T-helper 22 cell (primary cell): ENCODE data around the gene EYS.

Experiments used
- DNase-seq: peaks from one replicate; pipeline ENCODE4 v3.0.0-alpha.2; 2020; ENCODE audit warnings: low read depth

The EYS gene

DNA sequence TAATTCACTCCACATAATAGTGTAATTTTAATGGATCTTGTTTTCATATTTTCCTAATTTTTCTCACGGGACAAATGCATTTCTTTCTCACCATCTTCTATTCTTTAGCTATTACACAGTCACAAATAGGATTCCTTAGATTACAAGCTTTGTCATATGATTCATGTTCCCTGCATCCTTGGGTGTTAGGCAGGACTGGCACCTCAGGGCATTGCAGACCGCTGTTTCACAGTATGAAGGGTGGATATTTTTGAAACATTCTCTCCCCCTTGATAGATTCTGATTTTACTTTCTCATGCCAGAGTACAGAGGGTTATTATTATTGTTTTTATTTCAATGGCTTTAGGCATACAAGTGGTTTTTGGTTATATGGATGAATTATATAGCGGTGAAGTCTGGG lies 1469.0 kb downstream of the EYS start:
- DNase-seq = no peak

DNA sequence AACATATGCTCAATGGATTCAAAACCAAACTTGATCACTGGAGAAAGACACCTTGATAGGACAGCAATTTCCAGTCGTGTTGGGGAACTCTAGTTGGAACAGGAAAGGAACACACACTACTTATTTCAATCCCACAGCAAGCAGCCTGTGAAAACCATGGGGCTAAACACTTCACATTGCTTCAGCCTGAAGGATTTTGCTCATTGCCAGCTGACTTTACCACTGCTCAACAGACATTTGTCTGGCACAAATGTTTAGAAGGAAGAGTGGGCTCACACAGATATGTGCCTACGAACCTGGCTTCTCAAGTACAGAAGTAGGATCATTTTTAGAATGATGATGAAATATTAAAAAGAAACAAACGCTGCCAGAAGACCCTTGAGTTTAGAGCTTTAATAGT lies 1473.3 kb downstream of the EYS start:
- no peak for DNase-seq

DNA sequence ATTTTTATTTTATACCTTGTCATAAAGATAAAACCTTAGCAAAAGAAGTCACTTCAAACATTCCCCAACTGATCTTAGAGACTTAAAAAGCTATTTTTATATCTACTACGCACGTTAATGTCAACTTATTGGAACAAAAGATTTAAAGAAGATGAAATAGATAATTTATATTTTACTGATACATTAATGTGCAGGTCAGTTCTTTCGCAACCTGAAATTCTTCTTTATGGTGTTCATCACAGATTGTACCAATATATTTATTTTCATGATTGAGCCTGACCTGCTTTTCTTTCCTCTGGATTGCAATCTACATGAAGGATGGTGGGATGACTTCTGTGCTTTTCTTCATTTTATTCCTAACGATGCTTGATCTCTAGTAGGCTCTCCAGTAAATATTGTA lies 1475.1 kb downstream of the EYS start:
- no peak for DNase-seq

DNA sequence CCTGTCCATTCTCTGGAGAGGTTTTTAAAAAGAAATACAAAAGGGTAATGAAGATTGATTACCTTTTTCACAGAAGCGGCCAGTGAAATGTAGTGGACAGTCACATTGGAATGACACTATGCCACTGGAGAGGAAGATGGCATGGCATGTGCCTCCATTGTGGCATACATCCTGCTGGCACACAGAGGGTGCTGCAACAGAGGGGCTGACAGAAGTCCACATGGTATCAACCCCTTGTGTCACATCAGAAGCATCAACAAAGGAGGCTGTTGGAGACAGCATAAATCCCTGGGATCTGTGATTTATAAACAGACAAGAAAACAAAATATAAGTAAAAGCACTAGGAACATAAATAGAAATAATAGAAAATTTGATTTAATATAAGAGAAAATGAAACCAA lies 1476.5 kb downstream of the EYS start:
- DNase-seq = no peak

DNA sequence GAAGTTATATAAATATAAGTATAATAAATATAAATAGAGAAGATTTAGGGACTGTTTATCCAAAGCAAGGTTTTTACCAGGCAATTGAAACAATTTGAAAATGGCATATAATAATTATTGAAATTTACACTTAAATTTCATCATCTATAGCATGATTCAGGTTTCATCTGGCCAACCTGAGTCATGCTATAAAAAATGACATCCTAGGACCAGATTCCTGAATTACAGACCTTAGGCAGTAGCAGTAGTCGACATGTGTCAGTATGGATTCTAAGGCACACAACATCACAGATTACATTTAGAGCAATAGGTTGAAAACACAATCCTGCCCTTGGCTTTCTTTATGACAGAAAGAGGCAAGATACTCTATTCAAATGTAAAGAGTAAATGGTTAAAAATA lies 1479.2 kb downstream of the EYS start:
- DNase-seq = no peak

DNA sequence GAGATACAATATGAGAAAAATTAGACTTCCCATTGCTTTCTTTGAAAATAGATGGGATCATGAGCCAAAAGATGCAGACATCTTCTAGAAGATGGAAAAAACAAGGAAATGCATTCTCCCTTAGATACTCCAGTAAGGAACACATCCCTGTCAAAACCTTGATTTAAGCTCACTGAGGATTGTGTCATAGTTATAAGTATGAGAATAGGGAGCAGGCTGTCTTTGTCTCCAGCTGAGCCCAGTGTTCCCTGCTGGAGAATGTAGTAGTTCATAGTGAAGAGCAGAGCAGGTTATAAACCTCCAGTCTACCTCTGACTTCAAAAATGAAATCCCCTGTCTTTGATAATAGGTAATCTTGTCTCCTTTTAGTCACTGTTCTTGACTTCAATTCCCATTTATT lies 1481.5 kb downstream of the EYS start:
- no peak for DNase-seq

DNA sequence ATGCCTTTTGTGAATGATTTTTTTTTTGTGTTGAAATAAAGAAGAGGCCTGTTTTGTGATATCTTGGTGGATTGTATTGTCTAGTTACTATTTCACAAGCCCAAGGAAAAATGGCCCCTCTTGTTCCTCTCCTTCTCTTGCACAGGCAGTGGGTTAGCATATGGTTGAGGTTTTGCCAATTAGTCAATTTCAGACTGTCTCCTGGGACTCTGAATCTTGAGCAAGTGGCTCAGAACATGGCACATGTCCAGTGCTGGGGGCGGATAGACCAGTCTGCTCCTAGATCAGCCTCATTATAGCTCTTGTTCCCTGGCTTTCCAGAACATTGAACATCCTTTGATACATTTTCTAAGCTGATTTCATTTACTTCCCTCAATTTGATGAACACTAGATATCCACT lies 1482.2 kb downstream of the EYS start:
- DNase-seq = no peak

DNA sequence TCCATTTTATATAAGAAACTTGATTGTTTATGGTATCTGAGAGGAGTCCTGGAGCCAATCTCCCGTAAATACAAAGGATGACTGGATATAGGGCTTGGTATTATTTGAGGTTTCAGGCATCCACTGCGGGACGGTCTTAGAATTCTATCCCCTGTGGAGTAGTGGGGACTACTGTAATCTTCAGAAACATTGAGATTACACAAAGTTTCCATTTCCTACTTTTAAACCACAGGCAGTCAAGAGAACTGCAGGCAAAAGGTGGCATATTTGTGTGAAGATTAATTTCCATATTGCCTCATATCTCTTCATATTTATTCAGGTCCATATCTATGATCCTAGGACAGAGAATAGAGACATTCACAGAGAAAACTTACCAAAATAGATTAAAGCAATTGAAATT lies 1485.2 kb downstream of the EYS start:
- no peak for DNase-seq

DNA sequence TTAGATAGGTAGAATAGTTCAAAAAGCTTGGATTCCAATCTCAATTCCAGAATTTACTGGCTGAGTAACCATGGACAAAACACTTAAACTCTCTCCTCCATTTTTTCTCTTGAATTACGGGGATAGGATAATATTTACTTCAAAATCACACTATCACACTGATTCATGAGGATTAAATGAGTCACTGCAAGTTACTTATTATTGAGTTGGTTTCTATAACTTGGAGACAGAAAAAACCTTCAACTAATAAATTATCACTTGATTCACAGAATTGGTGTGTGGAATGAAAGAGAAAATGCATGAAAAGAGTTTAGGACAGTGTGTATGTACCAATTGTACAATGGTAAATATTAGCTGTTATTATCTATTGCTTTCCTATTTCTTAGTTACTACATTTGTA lies 1486.2 kb downstream of the EYS start:
- no peak for DNase-seq

DNA sequence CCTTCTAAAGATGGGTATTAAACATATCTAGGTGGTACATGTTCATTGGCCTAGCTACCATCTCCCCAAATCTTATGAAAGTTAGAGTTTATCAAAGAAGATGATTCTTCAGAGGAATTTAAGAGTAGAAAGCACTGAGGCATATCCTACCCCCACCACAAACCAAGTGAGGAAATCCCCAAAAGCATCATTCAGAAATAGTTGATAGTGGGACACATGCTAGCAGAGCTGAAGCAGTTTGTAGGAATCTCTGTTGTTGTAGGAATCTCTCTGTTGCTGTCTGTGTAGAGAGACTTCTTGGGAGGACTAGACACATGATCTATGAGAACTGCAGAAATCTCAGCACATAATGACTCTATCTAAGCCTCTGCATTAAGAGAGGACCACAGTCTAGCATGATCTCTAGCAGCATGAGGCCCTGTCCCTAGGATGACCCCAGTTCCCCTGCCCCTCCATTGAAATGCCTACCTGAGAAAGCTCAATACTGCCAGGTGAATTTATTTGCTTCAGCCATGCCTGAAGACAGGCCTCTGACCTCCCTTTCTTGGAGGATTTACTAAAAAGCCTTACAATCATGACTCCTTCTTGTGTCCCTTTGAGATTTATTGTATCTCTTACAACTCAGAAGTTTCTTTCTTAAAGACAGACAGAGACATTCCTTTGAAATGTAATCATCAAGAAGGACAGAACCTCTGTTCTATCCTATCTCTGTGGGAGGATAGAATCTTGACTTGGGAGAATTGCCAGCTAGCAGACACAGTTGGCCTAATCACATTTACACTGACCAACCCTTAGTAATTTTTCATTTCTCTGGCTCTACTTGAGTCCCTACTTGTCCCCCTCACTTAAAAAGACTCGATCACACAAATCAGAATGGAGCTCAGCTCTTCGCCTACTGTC lies 1489.1 kb downstream of the EYS start:
- DNase-seq = no peak

DNA sequence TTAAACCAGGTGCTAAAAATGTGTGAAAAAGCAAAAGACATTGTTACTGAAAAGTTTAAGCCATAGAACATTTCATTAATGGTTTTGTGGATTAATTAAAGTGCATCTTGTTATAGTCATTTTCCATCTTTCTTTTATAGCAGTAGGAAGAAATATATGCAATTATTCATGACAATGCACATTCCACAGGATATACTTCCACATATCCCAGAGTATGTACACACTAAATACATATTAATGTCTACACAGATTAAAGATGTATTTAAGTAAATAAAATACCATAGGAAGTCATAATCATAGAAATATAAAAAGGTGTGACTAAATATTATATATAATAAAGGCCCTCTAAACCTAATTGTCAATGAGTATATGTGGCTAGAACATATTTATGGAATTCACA lies 1492.7 kb downstream of the EYS start:
- no peak for DNase-seq

DNA sequence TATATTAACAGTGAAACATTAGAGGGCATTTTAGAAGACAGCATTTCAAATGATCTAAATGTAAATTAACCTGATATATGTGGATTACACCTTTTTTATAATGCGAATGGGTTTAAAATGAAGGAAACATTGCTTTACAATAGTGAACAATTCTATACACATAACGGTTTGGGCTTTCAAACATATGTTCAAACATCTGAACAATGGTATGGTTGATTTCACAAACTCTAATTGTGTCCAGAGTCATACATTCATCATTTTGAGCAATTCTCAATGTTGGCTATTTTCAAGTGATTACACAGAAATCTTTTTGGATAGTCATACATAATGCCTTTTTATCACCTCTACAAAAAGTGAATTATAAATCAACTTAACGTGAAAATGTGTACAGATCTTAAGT lies 1493.3 kb downstream of the EYS start:
- DNase-seq = no peak

DNA sequence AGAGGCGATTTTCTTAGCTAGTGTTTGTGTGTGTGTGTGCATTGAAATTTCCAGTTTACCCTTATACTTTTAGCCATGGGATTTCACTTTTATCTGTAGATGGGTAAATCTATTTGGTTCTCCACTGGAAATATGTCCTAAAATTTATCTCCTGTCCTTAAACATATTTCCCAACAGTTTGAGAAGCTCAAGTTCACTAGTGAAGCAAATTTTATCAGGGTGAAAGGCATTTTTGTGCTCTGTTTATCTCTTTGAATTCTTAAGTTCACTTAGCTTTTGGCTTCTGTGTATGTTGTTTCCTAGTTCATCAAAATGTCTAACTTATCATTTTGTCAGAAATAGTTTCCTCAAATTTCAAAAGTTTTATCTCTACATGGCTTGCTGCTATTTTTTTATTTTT lies 1509.8 kb downstream of the EYS start:
- no peak for DNase-seq

DNA sequence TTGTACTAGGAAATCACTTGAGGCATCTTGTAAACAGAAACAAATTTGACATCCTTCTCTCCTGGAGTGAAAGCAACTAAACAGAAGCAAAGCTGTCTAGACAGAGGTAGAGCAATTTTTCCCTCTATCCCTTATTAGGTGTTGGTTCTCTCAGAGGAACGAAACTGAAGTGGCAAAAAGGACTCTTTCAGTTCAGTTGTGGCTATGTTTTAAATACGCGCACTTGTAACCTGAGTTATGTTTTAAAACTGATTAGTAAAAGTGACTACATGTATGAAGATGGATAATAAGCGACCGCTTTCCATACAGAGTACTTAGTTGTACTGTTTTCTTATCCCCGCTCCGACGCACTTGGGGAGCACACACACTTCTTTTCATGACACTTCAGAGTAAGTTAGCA lies 1520.4 kb downstream of the EYS start:
- DNase-seq = no peak

DNA sequence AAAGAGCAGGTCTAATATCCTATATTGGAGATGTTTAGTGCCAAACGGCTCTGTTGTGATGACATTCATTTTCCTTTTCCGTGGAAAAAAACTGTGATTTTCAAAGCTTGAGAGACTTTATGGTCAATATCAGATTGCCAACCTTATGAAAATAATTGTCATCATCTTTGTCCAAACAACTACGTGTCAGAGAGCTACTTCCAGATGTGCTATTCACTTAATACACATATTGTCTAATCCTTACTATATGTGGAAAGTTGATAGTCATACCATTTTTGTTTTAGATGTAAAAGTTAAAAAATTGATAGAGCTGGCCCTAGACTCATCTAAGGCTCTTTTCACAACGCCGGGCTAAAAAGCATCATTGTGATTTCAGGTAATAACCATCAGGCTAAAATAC lies 1521.4 kb downstream of the EYS start:
- no peak for DNase-seq

DNA sequence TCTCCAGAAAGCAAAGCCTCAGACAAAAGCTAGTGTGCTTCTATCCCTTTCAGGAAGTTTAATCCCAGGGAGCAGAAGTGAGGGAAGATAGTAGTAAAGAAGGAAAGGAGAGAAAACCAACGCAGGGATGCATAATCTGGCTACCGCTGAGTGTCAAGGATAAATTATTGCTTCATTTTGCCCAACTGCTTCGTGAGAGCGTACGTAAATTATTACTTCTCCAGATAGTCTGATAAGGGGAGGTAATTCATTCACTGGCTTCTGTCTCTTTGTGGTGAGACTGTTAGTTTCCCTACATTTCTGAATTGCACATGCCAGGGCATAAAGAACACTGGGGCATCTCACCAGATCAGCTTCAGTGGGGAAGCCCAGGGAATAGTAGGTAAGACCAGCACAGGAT lies 1531.7 kb downstream of the EYS start:
- no peak for DNase-seq

DNA sequence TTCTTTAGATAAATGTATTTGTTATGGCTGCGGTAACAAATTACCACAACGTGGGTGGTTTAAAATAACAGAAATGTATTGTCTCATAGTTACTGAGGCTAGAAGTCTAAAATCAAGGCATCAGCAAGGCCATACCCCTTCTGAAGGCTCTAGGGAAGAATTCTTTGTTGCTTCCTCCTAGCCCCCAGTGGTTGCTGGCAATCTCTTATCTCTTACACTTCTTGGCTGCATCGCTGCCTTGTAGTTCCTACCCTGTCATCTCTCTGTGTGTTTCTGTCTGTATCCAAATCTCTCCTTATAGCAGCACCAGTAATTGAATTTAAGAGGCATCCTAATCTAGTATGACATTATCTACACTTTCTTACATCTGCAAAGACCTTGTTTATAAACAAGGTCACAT lies 1536.7 kb downstream of the EYS start:
- DNase-seq = no peak

DNA sequence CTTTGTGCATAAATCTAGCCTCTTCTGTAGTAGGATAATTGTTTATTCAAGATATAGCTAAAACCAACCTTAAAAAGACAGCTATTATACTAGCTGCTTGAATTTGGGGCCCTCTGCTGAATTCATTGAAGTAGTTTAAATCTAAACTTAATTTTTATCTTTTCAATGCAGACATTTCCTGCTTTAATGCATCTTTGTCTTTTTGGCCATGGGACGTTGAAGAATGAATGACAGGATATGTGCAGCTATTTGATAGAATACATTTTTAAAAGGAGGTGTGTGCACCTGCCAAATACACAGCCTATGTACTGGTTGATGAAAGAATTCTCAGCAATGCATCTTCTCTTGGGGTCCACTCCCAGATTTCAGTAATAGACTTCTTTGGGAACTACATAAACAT lies 1546.5 kb downstream of the EYS start:
- no peak for DNase-seq

DNA sequence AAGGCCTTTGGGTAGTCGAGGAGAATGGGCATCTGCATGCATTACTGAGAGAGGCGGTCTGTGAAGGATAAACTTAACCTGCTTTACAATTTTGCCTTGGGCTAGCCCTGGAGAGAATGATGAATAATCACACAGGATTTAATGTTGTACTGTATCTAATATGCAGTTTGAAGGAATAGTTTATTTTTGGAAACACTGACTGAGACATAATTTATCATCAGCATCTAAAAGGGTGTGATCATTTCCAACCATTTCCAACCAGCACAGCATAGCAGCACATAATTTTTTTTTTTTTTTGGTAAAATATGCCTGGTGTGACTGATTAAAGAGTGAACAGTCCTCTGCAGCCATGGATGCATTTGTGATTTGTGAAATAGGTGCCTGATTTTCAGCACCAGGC lies 1552.0 kb downstream of the EYS start:
- DNase-seq = no peak

DNA sequence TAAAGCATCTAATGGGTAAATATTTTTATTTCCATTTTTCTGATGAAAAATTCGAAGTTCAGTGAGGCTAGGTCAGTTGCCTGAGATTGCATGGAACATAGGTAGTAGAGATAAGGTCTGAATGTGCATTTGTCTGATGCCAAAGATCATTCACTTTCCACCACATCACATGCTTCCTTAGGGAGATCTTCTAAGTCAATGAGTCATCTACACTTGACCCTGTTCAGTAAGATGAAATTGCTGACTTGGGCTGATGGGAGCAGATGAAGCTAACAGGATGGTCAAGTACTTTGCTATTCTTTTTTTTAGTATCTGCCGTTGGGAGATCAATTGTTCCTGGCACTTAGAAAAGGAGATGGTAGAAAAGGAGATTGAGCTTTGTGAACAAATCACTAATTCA lies 1560.2 kb downstream of the EYS start:
- no peak for DNase-seq

DNA sequence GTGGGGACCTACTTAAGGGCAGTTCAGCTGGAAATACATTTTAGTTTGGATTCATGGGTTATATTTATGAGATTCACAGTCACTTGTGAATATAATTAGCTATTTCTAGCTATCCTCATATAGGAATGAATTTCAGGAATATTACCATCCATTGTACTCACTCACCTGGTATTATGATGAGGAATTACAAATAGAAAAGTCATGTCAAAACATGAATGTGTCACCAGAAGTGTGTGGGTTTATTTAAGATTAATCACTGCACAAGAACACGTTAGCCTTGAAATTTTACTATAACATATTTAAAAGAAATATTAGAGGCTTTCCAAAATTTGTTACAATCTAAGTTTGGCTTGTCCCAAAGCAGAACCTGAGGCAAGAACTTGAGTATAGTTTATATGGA lies 1560.9 kb downstream of the EYS start:
- no peak for DNase-seq

DNA sequence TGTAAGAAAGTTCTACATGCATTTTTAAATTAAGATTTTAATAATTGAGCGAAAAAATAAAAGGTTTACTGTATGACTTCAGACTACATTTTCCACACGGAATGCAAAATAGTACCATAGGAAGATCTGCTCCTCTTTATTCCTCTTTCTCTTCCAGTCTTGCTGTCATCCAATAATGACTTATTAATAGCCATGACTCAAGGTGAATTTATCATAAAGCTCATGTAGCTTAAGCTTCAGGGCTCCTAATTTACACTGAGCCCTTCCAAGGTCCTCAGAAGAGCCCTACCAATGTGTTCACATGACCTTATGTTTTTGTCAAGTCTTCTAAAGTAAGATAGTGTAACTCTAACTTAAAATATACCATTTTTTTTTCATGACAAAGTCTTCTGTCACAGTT lies 1561.4 kb downstream of the EYS start:
- no peak for DNase-seq

DNA sequence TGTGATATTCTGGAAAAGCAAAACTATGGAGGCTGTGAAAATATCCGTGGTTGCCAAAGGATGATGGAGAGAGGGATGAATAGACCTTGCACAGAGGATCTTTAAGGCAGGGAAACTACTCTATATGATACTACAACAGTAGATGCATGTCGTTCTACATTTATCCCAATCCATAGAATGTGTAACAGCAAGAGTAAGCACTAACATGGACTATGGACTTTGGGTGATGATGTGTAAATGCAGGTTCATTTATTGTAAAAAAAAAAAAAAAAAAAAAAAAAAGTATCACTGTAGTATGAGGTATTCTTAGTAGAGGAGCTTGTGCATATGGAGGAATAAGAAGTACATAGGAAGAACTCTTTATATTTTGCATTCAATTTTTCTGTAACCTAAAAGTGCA lies 1563.9 kb downstream of the EYS start:
- DNase-seq = no peak

DNA sequence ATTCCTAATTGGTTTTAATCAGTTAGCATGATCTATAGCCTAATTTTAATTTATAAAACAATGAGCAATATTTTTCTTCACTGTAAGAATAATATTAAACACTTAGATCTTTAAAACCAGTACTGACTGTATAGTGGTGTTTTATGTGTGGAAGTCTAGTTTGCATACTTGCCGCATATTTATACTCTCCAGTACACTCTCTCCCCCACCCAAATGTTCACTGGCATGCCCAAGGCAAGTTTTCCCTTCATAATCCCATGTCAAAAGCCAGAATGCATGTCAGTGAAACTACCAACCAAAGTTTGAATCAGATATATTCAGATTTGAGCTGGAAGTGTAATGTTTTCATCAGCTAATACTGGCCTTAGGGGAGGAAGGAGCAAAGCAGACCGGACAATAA lies 1565.3 kb downstream of the EYS start:
- no peak for DNase-seq
